Hepatic stellate cell (primary cell): Measurements from ENCODE around the gene CEMP1.
"Not testable (repeated sequence)": the region's sequence is repeated elsewhere in the genome, so short reads cannot be mapped to it uniquely, and the experiment has no call there.

Experiments
- DNase-seq: peaks from one replicate; pipeline ENCODE4 v3.0.0; 2011; ENCODE audit warnings: low spot score

The CEMP1 gene

DNA sequence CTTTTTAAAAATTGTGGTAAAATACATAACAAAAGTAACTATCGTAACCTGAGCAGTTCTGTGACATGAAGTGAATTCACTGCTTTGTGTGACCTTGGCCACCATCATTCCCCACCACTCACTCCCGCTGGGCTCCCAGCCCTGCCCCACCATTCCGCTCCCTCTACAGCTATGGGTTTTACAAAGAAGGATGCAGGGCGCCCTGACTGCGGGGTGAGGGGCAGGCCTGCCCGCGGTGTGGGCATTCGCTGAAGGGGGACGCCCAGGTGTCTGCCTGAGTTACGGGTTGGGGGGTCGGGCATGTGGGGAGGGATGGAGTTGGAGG is at the start of gene CEMP1:
Gene CEMP1, minus strand, starts transcription at position 38 of the 325 bp plus-strand sequence. CDS start 335 bp downstream, outside the sequence.
- no peak for DNase-seq

- DNase-seq, result not testable (repeated sequence)
These were observed 49.6 kb upstream of the CEMP1 start for GRCh38 chr16:2580818-2581217.

DNA sequence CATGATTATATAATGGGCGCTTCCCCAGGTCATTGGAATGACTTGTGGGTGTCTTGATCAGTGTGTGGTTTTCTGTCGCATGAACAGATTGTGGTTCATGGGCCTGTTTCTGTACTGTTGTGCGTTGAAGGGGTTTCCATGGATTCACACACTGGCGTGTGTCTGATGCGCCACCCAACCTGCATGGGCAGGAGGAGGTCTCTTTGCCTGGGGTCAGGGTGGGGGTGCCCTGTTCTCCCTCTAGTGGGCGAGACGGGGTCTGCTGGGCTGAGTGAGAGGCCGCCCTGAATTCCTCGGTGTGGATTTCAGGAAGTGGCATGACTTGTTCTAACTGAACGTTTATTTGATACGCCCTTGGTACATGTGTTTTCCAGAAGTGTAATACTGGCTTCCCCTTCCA is 48.9 kb upstream of the CEMP1 start:
- not testable (repeated sequence) for DNase-seq

- DNase-seq, result not testable (repeated sequence)
These were observed 47.7 kb upstream of the CEMP1 start for GRCh38 chr16:2578905-2579304.

- not testable (repeated sequence) for DNase-seq
These were observed 45.8 kb upstream of the CEMP1 start for GRCh38 chr16:2577044-2577443.

DNA sequence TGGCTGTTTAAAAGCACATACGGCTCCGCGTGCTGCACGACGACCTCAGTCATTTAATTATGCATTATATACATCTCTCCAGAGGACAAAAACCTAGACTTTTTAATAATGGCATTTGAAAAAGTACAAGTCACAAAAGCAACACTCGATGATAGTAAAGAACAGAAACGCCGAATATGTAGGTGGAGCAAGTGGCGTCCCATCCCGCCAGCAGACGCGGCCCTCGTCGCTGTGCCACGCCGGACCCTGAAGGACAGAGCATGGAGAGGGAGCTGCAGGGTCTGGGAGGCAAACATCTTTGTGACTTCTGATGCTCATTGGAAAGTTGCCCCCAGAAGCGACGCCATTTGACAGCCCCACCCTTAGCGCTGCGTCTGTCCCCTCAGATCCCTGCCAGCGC is 44.6 kb upstream of the CEMP1 start:
- DNase-seq, result not testable (repeated sequence)

GRCh38 chr16:2572704-2573103 is 41.5 kb upstream of the CEMP1 start:
- not testable (repeated sequence) for DNase-seq

- not testable (repeated sequence) for DNase-seq
These were observed 37.4 kb upstream of the CEMP1 start for GRCh38 chr16:2568573-2568972.

GRCh38 chr16:2567506-2567905 is 36.3 kb upstream of the CEMP1 start:
- not testable (repeated sequence) for DNase-seq

DNA sequence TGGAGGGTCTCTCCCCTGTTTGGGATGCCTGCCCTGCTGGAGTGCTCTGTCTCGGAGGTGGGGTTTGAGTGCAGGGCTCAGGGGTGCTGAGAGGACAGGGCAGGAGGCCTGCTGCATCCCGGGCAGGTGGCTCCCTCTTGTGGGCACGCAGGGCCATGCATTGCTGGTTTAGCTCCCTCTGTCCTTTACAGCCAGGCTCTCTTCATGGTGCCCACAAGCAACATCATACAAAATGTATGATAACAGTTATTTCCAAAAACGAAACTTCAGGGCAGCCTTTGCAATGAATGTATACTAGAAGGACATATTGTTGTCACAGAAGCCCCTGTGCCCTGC is 29.6 kb upstream of the CEMP1 start:
- not testable (repeated sequence) for DNase-seq

GRCh38 chr16:2560131-2560797 is 29.1 kb upstream of the CEMP1 start:
- not testable (repeated sequence) for DNase-seq

- DNase-seq, result not testable (repeated sequence)
These were observed 25.9 kb upstream of the CEMP1 start for GRCh38 chr16:2557150-2557549.

DNA sequence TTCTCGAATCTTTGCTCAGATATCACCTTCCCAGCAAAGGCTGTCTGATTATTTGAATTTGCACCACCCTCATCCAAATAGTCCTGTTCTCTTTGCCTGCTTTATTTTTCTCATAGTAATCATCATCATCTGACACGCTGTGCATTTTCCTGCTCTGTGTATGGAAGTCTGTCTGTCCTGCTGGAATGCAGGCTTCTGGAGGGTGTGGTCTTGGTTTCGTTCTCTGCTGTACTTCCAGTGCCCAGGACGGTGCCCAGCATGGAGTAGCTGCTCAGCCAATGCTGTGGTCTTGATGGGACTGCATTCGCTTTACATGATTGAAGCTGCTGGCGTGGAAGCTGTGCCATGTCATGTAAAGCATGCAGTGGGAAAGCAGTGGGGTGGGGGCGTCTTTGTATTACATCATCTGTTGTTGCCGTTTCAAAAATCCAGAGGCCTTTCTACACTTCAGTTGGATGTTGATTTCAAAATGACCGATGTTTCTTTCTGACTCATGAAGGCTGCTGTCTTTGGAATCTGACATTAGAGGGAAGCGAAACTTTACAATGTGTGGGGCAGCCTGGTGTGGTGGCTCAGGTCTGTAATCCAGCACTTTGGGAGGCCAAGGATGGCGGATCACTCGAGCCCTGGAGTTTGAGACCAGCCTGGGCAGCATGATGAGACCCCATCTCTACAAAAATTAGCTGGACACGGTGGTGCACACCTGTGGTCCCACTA is 23.7 kb upstream of the CEMP1 start:
- DNase-seq, result not testable (repeated sequence)

DNA sequence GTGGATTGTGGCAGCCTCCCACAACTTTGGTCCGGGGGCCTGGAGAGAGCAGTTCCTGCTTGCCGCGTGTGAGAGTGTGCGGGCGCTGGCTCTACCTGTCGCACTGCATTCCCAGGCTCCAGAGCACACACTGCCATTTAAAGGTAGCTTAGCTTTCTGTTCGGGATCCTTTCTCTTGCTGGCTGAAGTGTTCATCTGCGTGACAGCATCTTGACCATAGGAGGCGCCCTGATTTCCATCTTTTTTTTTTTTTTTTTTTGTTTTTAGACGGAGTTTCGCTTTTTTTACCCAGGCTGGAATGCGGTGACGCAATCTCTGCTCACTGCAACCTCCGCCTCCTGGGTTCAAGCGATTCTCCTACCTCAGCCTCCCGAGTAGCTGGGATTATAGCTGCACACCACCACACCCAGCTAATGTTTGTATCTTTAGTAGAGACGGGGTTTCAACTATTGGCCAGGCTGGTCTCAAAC is 20.2 kb upstream of the CEMP1 start:
- DNase-seq, result not testable (repeated sequence)

- DNase-seq, result not testable (repeated sequence)
These were observed 19.2 kb upstream of the CEMP1 start for GRCh38 chr16:2550283-2550878.

GRCh38 chr16:2543771-2544170 is 12.6 kb upstream of the CEMP1 start:
- not testable (repeated sequence) for DNase-seq

DNA sequence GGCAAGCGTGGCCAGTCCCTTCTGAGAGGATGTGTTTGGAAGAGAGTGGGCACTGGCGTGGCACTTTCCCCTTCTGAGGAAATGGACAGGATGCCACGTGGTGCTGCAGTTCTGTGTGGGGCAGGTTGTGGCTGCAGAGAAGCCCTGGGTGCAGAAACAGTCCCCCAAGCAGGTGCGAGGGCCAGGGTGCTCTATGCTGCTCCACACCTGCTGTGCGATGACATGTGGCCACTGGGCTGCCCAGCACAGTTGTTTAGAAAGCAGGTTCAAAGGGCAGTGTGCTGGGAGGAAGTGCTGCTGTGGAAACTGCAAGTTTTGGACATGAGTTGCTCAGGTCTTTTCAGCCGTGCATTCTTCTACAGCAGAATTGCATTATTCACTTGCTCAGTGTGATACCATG is 10.2 kb upstream of the CEMP1 start:
- not testable (repeated sequence) for DNase-seq

GRCh38 chr16:2540912-2541311 is 9.7 kb upstream of the CEMP1 start:
- DNase-seq, result not testable (repeated sequence)

DNA sequence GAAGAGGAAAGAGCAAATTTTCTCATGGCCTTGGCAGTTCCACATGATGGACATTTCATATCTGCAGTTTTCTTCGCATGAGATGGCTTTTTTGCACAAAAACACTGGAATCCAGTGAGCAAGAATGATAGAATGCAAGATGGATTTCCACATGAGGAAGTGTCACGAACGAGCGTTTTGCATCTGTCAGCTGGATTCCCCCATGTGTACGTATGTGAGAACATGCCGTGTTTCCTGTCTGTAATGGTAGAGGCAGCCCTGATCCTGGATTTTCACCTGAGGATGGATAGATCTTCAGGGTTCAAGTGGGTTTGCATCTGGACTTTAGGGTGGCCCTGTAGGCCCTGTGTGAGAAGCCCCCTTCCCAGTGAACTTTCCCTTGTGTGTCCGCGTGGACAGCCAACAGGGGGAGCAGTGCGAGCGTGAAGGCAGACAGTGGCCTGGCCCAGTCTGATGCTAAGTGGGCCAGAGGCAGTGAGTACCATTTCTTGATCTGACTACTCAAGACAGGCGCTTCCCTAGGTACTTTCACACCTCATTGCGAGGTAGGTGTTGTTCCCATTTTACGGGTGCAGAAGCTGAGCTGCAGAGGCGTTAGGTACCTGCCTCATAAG is 8.7 kb upstream of the CEMP1 start:
- not testable (repeated sequence) for DNase-seq

DNA sequence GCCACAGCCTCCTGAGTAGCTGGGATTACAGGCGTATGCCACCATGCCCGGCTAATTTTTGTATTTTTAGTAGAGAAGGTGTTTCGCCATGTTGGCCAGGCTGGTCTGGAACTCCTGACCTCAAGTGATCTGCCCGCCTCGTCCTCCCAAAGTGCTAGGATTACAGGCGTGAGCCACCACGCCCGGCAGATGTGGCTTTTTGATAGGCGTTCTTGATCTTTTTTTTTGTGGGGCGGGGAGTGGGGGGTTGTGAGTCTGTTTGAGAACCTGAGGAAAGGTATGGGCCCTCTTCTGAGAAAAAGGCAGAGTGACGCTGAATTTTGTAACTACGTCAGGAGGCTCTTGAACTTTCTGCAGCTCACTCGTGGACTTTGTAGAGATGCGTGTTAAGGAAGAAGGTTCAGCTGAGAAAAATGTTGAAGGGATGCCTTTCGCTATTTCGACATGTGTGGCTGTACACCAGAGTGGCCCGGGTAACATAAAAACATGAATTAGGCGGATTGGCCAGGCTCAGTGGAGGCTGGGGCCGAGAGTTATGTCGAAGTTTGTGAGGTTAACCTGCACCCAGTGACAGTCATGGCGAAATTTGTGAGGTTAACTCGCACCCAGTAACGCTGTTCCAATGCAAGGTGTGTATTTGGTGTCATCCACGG is 8.1 kb upstream of the CEMP1 start:
- not testable (repeated sequence) for DNase-seq

DNA sequence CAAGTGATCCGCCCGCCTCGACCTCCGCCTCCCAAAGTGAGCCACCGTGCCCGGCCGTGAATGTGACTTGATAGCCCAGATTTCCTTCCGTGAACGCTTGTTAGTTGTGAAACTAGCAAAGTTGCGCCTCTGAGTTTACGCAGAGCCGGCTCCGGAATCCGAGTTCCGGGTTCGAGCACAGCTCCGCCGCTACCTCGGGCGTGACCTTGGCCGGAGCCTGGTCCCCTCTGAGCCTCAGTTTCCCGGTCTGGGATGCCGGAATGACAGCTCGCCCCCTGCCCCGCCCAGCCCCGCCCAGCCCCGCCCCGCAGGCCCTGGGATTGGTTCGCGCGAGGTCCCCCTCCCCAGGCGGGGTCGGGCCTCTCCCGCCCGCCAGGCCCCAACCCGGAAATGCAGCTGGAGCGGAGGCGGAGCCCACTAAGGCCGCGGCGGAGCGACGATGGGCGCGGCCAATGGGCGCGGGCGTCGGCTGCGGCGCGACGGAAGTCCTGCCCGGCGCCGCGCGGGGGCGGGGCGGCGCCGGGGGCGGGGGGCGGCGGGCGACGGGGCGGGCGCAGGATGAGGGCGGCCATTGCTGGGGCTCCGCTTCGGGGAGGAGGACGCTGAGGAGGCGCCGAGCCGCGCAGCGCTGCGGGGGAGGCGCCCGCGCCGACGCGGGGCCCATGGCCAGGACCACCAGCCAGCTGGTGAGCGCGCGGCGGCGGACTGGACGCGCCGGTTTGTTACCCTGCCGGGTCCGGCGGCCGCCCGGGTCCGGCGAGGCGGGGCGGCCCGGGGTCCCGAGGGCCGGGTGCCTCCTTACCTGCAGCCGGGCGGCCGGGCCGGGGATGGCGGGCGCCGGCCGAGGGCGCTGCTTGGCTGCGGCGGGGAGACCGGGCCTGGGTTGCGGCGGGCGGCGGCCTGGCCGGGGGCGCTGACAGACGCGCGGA is 6.5 kb upstream of the CEMP1 start, which contains the start of gene PDPK1:
Gene PDPK1, plus strand, starts transcription at position 571 of the 929 bp plus-strand sequence. Its CDS starts 92 bp downstream, at position 663.
- DNase-seq, result peak; percentile 96
